Common myeloid progenitor, CD34-positive (primary cell): ENCODE results near the gene ULK1.

ENCODE experiments used
- CTCF ChIA-PET: fragments of 350-600 bp; sonication (Branson Sonifier 250); formaldehyde crosslinking; loops from one replicate; lab custom pipeline; 2021; ENCODE audit warnings: antibody characterized with exemption; lab: Charles Lee
- POLR2A ChIA-PET: fragments of 350-600 bp; sonication (Branson Sonifier 250); formaldehyde crosslinking; loops from one replicate; lab custom pipeline; 2021; ENCODE audit warnings: antibody characterized with exemption; lab: Charles Lee
- DNase-seq, 3 donors: peaks; one replicate each; pipeline versions ENCODE4 v3.0.0 to v3.0.0-alpha.2; 2013
- H3K27ac ChIP-seq, 2 experiments: 1 replicate in 1 of 2; 2 replicates in 1 of 2; pipeline ENCODE4 v1.7.0; 2013; ENCODE audit warnings: inconsistent platforms in 2 of 2, low read length in 2 of 2, mild to moderate bottlenecking in 2 of 2, low read depth in 1 of 2, moderate library complexity in 1 of 2; ENCODE audit not compliant: severe bottlenecking in 2 of 2, insufficient read depth in 1 of 2, poor library complexity in 1 of 2
- H3K27me3 ChIP-seq, 5 experiments: replicated peaks in 2 of 5; 1 replicate in 3 of 5; 2 replicates in 2 of 5; pipeline versions ENCODE4 v1.6.1 to v1.7.0; 2013; ENCODE audit warnings: low read length in 4 of 5, mild to moderate bottlenecking in 2 of 5, moderate library complexity in 2 of 5, inconsistent platforms in 1 of 5; ENCODE audit not compliant: insufficient read depth in 5 of 5, control insufficient read depth in 4 of 5
- H3K36me3 ChIP-seq, 4 experiments: 1 replicate in 2 of 4; 2 replicates in 2 of 4; pipeline versions ENCODE4 v1.6.1 to v1.7.0; 2013; ENCODE audit warnings: low read length in 3 of 4, control low read depth in 1 of 4, mild to moderate bottlenecking in 1 of 4; ENCODE audit not compliant: control insufficient read depth in 4 of 4, insufficient read depth in 4 of 4
- H3K4me1 ChIP-seq, 4 experiments: 1 replicate in 3 of 4; 2 replicates in 1 of 4; pipeline versions ENCODE4 v1.6.1 to v1.7.1; 2013; ENCODE audit warnings: low read length in 3 of 4, mild to moderate bottlenecking in 3 of 4, control low read depth in 1 of 4, inconsistent platforms in 1 of 4, moderate library complexity in 1 of 4; ENCODE audit not compliant: control insufficient read depth in 4 of 4, insufficient read depth in 4 of 4; ENCODE audit errors: control extremely low read depth in 1 of 4
- H3K4me3 ChIP-seq, 7 experiments: 1 replicate in 4 of 7; 2 replicates in 3 of 7; pipeline versions ENCODE4 v1.5.1 to v1.7.0; 2013; ENCODE audit warnings: mild to moderate bottlenecking in 7 of 7, low read length in 6 of 7, moderate library complexity in 6 of 7, inconsistent platforms in 2 of 7, low read depth in 2 of 7, control low read depth in 1 of 7; ENCODE audit not compliant: insufficient read depth in 4 of 7, control insufficient read depth in 1 of 7; ENCODE audit errors: extremely low read depth in 1 of 7
- H3K9me3 ChIP-seq, 5 experiments: 1 replicate in 4 of 5; 2 replicates in 1 of 5; pipeline versions ENCODE4 v1.6.1 to v1.7.1; 2013; ENCODE audit warnings: low read length in 4 of 5, mild to moderate bottlenecking in 2 of 5, inconsistent platforms in 1 of 5, low read depth in 1 of 5, moderate library complexity in 1 of 5; ENCODE audit not compliant: control insufficient read depth in 4 of 5, insufficient read depth in 2 of 5; ENCODE audit errors: control extremely low read depth in 1 of 5
- WGBS: methylation state at CpG from one replicate; pipeline ENCODE4 v1.1.5; 2013; ENCODE audit not compliant: insufficient coverage; 5-methylcytosine and 5-hydroxymethylcytosine counted together

Gene ULK1

DNA sequence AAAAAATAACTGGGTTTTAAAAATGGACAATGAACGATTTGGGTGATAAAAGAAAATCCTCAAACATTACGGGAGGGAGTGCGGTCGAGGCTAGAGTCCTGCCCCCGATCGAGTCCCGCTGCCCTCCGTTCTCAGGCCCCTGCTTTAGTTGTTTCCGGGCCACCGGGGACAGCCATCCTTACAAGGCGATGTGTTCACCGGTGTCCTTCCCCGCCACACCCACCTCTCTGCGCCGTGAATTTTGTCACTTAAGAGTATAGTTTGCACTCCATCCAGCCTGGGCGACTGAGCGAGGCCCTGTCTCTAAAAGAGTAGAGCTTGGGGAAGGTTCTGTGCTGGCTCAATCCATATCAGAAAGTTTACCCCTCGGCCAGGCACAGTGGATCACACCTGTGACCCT is 2.9 kb downstream of the ULK1 start:
- ChIA-PET CTCF (interaction anchor here (0.8 to 1.5 kb wide), 4 partner anchors 15 to 38 kb away, joined by 3 to 4 read pairs (median 4); no protein-coding TSS in a partner anchor), POLR2A (interaction anchor here (0.7 to 1.4 kb wide), 3 partner anchors 33 to 667 kb away, joined by 3 to 6 read pairs (median 4); partner anchors contain the start of gene PUS1)
- Histone ChIP-seq H3K27ac (no peak overlapping the region), H3K36me3 (peaks cover 0 to 10% (median 8%) of the 10 kb centered on the region in 4 experiments), H3K4me3 (peak overlapping the region in 3 of 7 experiments; percentile 48 to 89 (median 77)), H3K27me3 (no peaks in the 10 kb centered on the region), H3K4me1 (peaks cover 0 to 33% (median 29%) of the 10 kb centered on the region in 4 experiments), H3K9me3 (no peaks in the 10 kb centered on the region)
- no peak for DNase-seq
- 80% methylated on average over 13 of the region's 18 CpGs for WGBS

DNA sequence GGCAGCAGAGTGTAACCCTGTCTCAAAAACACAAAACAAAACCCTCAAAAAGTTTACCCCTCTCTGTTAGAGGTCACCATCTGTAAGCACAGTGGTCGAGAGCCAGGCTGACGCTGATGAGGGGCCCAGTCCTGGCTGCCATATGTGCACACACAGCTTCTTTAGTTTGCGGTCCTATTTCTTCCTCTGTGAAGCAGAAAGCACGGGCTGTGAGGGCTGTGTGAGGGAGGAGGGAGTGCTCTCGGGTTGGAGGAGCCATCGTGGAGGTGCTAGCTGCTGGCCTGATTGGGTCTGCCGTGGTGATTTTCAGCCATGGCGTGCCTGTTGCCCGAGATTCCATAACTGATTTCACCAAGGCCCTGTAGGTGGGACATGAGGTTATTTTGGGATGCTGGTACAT is 3.5 kb downstream of the ULK1 start:
- H3K4me1 ChIP-seq = peaks cover 0 to 33% (median 29%) of the 10 kb centered on the region in 4 experiments
- 96% methylated on average over 8 of the region's 9 CpGs for WGBS
- DNase-seq = no peak
- H3K4me3 ChIP-seq = no peak overlapping the region
- no peaks in the 10 kb centered on the region for H3K27me3 ChIP-seq
- ChIA-PET POLR2A (interaction anchor here (0.6 to 1.4 kb wide), 3 partner anchors 32 to 749 kb away, joined by 4 to 6 read pairs (median 4); partner anchors contain the start of gene PUS1), CTCF (interaction anchor here (0.8 to 1.1 kb wide), 4 partner anchors 15 to 38 kb away, joined by 3 to 4 read pairs (median 4); no protein-coding TSS in a partner anchor)
- peaks cover 0 to 10% (median 8%) of the 10 kb centered on the region in 4 experiments for H3K36me3 ChIP-seq
- no peak overlapping the region for H3K27ac ChIP-seq
- H3K9me3 ChIP-seq = no peaks in the 10 kb centered on the region

DNA sequence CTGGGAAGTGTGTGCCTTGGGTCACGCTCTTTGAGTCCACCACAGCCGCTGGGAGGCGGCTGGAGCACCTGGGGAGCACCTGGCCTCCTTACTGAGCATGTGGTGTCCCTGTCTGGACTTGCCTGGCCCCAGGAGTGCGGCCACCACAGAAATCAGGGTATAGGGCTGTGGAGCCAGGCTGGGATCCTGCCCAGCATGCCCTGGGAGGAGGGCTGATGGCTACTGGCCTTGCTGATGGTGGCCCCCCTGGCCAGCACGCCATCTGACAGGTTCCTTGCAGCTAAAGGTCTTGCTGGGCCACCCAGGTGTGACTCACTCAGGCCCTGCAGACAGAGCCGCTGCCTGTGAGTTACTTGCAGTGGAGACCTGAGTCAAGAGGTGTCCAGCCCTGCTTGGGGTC is 6.0 kb downstream of the ULK1 start:
- no peaks in the 10 kb centered on the region for H3K9me3 ChIP-seq
- no peak overlapping the region for H3K4me3 ChIP-seq
- H3K36me3 ChIP-seq = peaks cover 0 to 14% (median 9%) of the 10 kb centered on the region in 4 experiments
- H3K27me3 ChIP-seq = no peaks in the 10 kb centered on the region
- peaks cover 0 to 29% (median 27%) of the 10 kb centered on the region in 4 experiments for H3K4me1 ChIP-seq
- 100% methylated on average over 5 of the region's 6 CpGs for WGBS
- CTCF ChIA-PET = no interaction called here
- POLR2A ChIA-PET = no interaction called here
- H3K27ac ChIP-seq = no peak overlapping the region
- DNase-seq = no peak

DNA sequence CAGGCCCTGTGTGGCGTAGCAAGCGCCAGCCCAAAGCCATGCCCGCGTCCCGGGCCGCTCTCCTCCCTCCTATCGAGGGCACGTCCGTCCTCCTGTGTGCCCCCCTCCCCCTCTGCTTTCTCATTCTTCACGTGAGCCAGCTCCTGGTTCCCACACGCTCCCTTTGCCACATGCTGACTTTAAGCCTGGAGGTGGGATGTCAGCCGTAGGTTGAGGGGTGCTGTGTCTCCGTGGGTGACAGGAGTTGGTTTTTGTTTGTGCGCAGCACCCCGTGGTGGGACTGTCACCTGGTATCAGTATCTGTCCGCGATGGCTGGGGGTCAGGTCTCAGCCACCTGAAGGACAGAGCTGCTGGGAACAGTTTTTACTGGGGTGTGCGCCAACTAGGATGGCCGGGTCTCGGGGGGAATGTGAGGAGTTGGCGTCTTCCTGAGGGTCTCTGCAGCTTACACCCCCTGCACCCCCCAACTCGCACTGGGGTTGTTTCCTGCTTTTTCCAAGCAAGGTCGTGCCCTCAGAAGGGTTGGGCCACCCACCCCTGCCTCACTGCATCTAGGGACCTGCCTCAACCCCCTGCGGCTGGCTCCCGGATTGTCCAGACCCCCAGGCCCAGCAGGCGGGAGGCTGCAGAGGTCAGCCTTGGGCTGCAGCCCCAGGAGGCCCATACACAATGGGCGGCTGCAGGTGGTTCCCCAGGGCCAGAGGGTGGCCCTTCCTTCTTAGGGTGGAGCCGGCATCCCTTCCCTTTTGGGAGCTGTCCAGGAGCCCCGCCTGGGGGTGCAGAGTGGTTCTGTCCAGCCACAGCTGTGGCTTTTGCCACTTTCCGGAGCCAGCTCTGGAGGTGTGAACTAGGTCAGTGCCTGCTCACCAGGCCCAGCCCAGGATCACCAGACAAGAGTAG is 7.3 kb downstream of the ULK1 start:
- no peaks in the 10 kb centered on the region for H3K27me3 ChIP-seq
- 98% methylated on average over 24 of the region's 30 CpGs for WGBS
- no peak for DNase-seq
- H3K27ac ChIP-seq = no peak overlapping the region
- CTCF ChIA-PET = interaction anchor here (2.0 kb wide), 1 partner anchor 10 kb away, joined by 6 read pairs; no protein-coding TSS in a partner anchor
- H3K4me3 ChIP-seq = no peak overlapping the region
- peaks cover 0 to 17% (median 14%) of the 10 kb centered on the region in 4 experiments for H3K4me1 ChIP-seq
- POLR2A ChIA-PET = interaction anchor here (0.5 kb wide), 1 partner anchor 48 kb away, joined by 3 read pairs; the partner anchor contains the start of gene EP400
- no peaks in the 10 kb centered on the region for H3K9me3 ChIP-seq
- H3K36me3 ChIP-seq = peaks cover 0 to 20% (median 9%) of the 10 kb centered on the region in 4 experiments

DNA sequence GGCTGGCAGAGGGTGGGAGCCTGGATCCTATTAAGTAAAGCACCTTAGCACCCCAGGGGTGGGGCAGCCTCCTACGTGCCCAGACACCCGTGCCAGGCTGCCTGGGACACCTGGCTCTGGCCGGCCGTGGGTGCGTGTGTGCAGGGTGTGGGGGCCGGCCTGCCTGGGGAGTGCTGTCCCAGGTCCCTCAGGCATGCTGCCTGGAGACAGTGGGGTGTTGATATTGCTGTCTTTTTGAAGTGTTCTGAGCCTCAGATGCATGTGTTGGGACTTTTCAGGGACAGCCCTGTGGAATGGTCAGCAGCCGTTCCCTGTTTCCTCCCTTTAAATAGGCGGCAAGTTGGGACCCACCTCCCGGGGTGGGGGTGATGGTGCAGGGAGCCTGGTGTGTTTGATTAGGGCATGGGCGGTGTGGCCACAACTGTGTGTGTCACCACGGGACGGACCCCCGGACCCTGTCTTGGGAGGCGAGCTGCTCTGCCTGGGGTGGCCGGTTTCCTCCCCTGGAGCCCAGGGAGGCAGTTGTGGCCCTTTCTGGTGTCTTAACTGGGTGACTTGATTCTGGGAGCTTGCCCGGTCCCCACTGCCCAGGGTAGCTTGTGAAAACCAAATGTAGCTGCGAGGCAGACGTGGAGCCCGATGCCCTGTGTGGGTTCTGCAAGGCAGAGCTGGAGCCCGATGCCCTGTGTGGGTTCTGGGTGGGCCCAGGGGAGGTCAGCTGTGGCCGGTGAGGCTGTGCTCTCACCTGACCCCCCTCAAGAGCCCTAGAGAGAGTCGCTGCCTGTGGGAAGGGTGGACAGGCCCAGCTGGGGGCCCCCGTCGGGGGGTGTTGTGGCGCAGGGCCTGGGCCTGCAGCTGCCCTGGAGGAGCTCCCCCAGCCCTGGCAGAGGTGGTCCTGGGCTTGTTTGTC is 8.2 kb downstream of the ULK1 start:
- ChIA-PET POLR2A (no interaction called here), CTCF (interaction anchor here (2.0 kb wide), 1 partner anchor 9 kb away, joined by 6 read pairs; no protein-coding TSS in a partner anchor)
- no peak for DNase-seq
- 97% methylated on average over 15 of the region's 25 CpGs for WGBS
- no peak overlapping the region for H3K4me3 ChIP-seq
- no peak overlapping the region for H3K27ac ChIP-seq
- H3K36me3 ChIP-seq = peaks cover 0 to 25% (median 9%) of the 10 kb centered on the region in 4 experiments
- H3K4me1 ChIP-seq = peaks cover 0 to 8% (median 5%) of the 10 kb centered on the region in 4 experiments
- H3K27me3 ChIP-seq = no peaks in the 10 kb centered on the region
- no peaks in the 10 kb centered on the region for H3K9me3 ChIP-seq

DNA sequence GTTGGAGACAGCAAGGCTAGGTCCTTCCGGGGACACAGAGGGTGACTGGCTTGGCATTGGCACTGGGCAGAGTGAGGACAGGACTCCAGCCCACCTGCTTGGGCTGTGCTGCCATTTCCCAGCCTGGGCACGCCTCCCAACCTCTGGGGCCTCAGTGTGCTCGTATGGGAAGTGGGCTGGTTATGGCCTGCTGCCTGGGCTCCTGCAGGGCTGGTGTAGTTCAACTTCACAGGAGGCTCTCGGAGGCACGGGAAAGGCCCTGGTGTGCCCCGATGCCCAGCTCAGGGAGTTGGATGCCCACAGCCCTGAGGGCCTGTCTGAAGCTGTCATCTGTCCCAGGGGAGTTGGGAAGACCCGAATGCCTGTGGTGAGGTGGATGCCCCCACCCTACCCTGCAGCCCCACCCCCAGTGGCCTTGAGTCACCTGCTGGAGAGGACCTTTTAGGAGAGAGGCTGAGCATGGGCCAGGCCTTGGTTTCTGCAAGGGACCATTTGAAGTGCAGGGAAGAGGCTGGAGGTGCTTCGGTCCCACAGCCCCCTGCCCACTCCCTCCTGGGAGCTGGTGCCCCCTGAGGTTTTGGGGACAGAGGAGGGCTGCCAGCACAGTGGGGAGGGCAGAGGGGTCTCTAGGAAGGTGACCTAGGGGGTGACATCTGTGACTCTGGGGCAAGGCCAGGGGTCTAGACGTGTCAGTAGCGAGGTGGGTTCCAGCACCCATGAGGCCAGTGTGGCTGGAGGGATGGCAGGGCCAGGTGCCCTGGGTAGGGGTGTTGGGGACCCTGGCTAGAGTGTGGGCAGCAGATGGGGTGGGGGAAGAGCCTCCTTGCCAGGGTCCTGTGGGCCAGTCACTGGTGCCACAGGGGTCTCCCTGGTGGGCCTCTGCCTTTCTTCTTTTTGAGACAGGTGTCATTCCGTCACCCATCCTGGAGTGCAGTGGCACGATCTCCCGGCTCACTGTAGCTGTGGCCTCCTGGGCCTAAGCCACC is 9.1 kb downstream of the ULK1 start:
- H3K27ac ChIP-seq = no peak overlapping the region
- no peaks in the 10 kb centered on the region for H3K4me1 ChIP-seq
- no peak overlapping the region for H3K4me3 ChIP-seq
- H3K27me3 ChIP-seq = no peaks in the 10 kb centered on the region
- H3K9me3 ChIP-seq = no peaks in the 10 kb centered on the region
- ChIA-PET CTCF (interaction anchor here (1.6 kb wide), 1 partner anchor 12 kb away, joined by 3 read pairs; no protein-coding TSS in a partner anchor), POLR2A (no interaction called here)
- DNase-seq = no peak
- H3K36me3 ChIP-seq = peaks cover 0 to 32% (median 10%) of the 10 kb centered on the region in 4 experiments
- WGBS = 97% methylated on average over 8 of the region's 13 CpGs
